PC-3 (cell line): ENCODE measurements around the gene LTBP3. TPM values are rescaled to one million over a fixed set of nuclear protein-coding genes. Genes with fewer than 3 reads are reported as not detected.

ENCODE experiments used
- ATAC-seq: fragments of 200-7000 bp; cut with Tn5 transposase; 2 replicates; pipeline ENCODE4 v1.9.1; 2020; ENCODE audit warnings: mild to moderate bottlenecking, moderate library complexity
- BruUV-seq: library from RNA; stranded (reverse); fragments of 400-500 nt; replicated peaks from 2 replicates; lab custom pipeline; 2021; lab: Mats Ljungman, UMichigan
- CTCF ChIA-PET: fragments of 300-600 bp; sonication (Branson Sonifier 250); formaldehyde crosslinking; loops from one replicate; lab custom pipeline; 2022; ENCODE audit warnings: antibody characterized with exemption; lab: Charles Lee
- POLR2A ChIA-PET: fragments of 300-600 bp; sonication (Branson Sonifier 250); formaldehyde crosslinking; loops from one replicate; lab custom pipeline; 2022; ENCODE audit warnings: antibody characterized with exemption; ENCODE audit not compliant: unreplicated experiment; lab: Charles Lee
- DNase-seq: peaks from one replicate; pipeline ENCODE4 v3.0.0-alpha.2; 2015
- H2AFZ ChIP-seq: fragments of 300-600 bp; sonication (generic); 2 replicates; pipeline ENCODE4 v1.6.0; 2016; ENCODE audit warnings: antibody characterized with exemption, low read length
- H3F3A ChIP-seq: fragments of 300-600 bp; sonication (generic); one replicate; pipeline ENCODE4 v1.6.0; 2017; ENCODE audit warnings: antibody characterized with exemption, low read length, control low read depth, mild to moderate bottlenecking; ENCODE audit not compliant: unreplicated experiment
- H3K27ac ChIP-seq: fragments of 300-600 bp; sonication (generic); 2 replicates; pipeline ENCODE4 v1.5.1; 2016; ENCODE audit warnings: mild to moderate bottlenecking, low read length
- H3K27me3 ChIP-seq: fragments of 300-600 bp; sonication (generic); 2 replicates; pipeline ENCODE4 v1.6.1; 2016; ENCODE audit warnings: low read length, mixed read lengths
- H3K36me3 ChIP-seq: fragments of 300-600 bp; sonication (generic); 2 replicates; pipeline ENCODE4 v1.6.1; 2016; ENCODE audit warnings: low read depth, mixed run types, low read length, mixed read lengths
- H3K4me1 ChIP-seq: fragments of 300-600 bp; sonication (generic); 2 replicates; pipeline ENCODE4 v1.5.1; 2016; ENCODE audit warnings: low read length; ENCODE audit not compliant: insufficient read depth
- H3K4me2 ChIP-seq: fragments of 300-600 bp; sonication (generic); 2 replicates; pipeline ENCODE4 v1.6.0; 2016; ENCODE audit warnings: low read length
- H3K4me3 ChIP-seq: fragments of 300-600 bp; sonication (generic); 2 replicates; pipeline ENCODE4 v1.5.1; 2016; ENCODE audit warnings: mild to moderate bottlenecking, low read length, mixed read lengths
- H3K79me2 ChIP-seq: fragments of 300-600 bp; sonication (generic); 2 replicates; pipeline ENCODE4 v1.6.1; 2017; ENCODE audit warnings: low read length, mixed read lengths
- H3K9ac ChIP-seq: fragments of 300-600 bp; sonication (generic); 2 replicates; pipeline ENCODE4 v1.6.0; 2016; ENCODE audit warnings: mild to moderate bottlenecking, low read length
- H3K9me2 ChIP-seq: fragments of 300-600 bp; sonication (generic); replicated peaks from 2 replicates; pipeline ENCODE4 v1.6.1; 2016; ENCODE audit warnings: mixed run types, low read length, mixed read lengths
- H3K9me3 ChIP-seq: fragments of 300-600 bp; sonication (generic); 2 replicates; pipeline ENCODE4 v1.6.1; 2016; ENCODE audit warnings: low read length, mixed read lengths
- H4K20me1 ChIP-seq: fragments of 300-600 bp; sonication (generic); 2 replicates; pipeline ENCODE4 v1.6.1; 2016; ENCODE audit warnings: low read length, mixed read lengths
- CTCF ChIP-seq: fragments of 300-600 bp; sonication (generic); conservative IDR thresholded peaks from 2 replicates; pipeline ENCODE4 v1.5.1; 2017; ENCODE audit warnings: antibody characterized with exemption, low read depth, mild to moderate bottlenecking, low read length
- EZH2 ChIP-seq: fragments of 300-600 bp; sonication (generic); IDR thresholded peaks from one replicate; pipeline ENCODE4 v1.6.1; 2017; ENCODE audit warnings: antibody characterized with exemption, mild to moderate bottlenecking, low read length; ENCODE audit not compliant: unreplicated experiment
- EZH2phosphoT487 ChIP-seq: fragments of 300-600 bp; sonication (generic); IDR thresholded peaks from 2 replicates; pipeline ENCODE4 v1.6.1; 2018; ENCODE audit warnings: mild to moderate bottlenecking, antibody characterized with exemption, low read length, borderline replicate concordance
- intact Hi-C: fragments of 100-400 bp; cut with micrococcal nuclease; formaldehyde crosslinking; loops from 2 replicates; pipeline ENCODE4 v1.9.0; 2023
- total RNA-seq: library from RNA; depleted of rRNA; stranded (reverse); fragments of >200 nt; gene quantifications from 2 replicates; pipeline ENCODE4 v1.2.3, GENCODE V29; 2014

Gene LTBP3
- total RNA-seq, 1 experiment from 2014 or later = 197 TPM

DNA sequence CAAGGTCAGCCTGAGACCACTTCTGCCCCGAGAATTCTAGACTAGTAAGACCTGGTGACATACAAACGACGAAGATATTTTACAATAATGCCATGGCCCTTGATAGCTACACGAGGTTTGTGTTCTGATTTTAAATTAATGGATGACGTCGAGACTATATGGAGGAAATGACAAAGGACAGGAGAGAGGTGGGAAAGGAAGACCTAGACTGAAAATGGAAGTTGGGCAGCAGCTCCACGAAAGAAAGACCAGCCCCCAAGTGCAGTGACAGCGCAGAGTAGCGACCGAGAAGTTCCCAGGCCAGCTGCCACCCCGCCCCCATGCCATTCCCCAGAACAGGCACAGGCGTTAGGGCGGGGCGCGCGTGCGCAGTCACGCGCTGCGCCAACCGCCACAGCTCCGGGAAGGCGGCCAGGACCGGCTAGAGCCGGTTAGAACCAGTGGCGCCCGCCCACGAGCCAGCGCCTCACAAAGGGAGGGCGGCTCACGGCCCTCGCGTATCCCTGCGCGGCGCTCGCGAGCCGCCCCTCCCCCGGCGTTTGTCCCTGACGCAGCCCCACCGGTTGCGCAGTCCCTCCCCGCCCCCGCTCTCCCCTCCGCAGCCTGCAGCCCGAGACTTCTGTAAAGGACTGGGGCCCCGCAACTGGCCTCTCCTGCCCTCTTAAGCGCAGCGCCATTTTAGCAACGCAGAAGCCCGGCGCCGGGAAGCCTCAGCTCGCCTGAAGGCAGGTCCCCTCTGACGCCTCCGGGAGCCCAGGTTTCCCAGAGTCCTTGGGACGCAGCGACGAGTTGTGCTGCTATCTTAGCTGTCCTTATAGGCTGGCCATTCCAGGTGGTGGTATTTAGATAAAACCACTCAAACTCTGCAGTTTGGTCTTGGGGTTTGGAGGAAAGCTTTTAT, 60.8 kb downstream of the LTBP3 start:
- Histone ChIP-seq H3K4me2 (peak overlapping the region; percentile 90), H3K27ac (peak overlapping the region; percentile 95), H3K4me1 (peaks cover 48% of the 10 kb centered on the region), H3K36me3 (peaks cover 31% of the 10 kb centered on the region), H3K4me3 (peak overlapping the region; percentile 95), H2AFZ (peak overlapping the region; percentile 88), H3K9me3 (no peaks in the 10 kb centered on the region), H3K27me3 (no peaks in the 10 kb centered on the region), H3F3A (peaks cover 32% of the 10 kb centered on the region), H3K9me2 (no peaks in the 10 kb centered on the region), H3K9ac (peak overlapping the region; percentile 97), H3K79me2 (peaks cover 62% of the 10 kb centered on the region), H4K20me1 (peaks cover 34% of the 10 kb centered on the region)
- CTCF ChIA-PET = interaction anchor here (0.6 to 1.1 kb wide), 3 partner anchors 10 to 20 kb away, joined by 3 to 4 read pairs (median 3); no protein-coding TSS in a partner anchor
- BruUV-seq = no TSS peak
- POLR2A ChIA-PET = interaction anchor here (0.5 to 3.0 kb wide), 11 partner anchors 9 to 940 kb away, joined by 3 to 40 read pairs (median 13); partner anchors contain the start of gene NEAT1
- peak; percentile 72 for ATAC-seq
- peak; percentile 99 for DNase-seq
- TF ChIP-seq EZH2phosphoT487 = peak; percentile 70; the same call in 1 of the 2 replicates
- TF ChIP-seq CTCF = no peak
- TF ChIP-seq EZH2 = no peak
- intact Hi-C loops = loop anchor here (2.0 kb wide), 1 partner anchor 25 kb away; no protein-coding TSS in a partner anchor

DNA sequence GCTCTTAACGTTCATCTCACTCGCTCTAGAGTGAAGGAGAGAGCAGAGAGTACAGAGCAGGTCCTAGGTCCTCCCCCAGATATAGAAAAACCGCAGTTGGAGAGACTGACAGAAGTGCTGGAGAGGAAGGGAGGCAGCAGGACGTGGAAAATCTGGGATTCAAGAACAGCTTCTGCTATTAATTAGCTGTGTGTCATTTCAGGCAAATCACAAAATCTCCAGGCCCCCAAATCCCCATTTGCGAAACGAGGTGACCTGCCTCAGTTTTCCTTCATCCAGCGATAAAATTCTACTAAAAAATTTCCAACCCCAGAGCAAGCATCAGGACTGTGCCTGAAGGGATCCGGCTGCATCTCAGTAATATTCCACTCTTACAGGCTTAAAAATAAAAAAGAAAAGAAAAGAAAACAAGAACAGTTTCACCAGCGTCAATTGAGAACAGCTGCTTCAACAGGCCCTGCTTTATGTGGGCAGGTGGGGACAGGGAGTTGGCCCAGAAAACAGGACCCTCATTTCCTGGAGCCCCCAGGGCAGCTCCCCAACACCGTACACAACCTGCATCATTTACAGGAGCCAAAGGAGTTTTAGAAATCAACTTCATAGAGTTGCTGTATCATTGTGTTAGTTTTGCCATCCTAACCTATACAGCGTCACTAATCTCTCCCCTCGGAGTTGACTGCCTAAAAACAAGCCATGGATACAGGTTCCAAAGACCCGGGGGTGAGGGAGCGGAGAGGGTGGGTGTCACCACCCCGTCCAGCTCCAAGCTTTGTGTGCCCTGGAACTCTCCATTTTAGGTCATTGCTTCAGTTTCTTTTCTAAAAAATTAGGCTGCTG, 61.6 kb downstream of the LTBP3 start:
- ATAC-seq = no peak
- ChIA-PET CTCF (interaction anchor here (0.9 to 1.1 kb wide), 2 partner anchors 17 to 19 kb away, joined by 3 to 4 read pairs; no protein-coding TSS in a partner anchor), POLR2A (interaction anchor here (0.5 to 3.0 kb wide), 9 partner anchors 10 to 939 kb away, joined by 3 to 40 read pairs (median 13); partner anchors contain the start of gene NEAT1)
- H3F3A ChIP-seq = peaks cover 23% of the 10 kb centered on the region
- H3K79me2 ChIP-seq = peaks cover 53% of the 10 kb centered on the region
- peak overlapping the region; percentile 32 for H3K4me3 ChIP-seq
- peaks cover 25% of the 10 kb centered on the region for H4K20me1 ChIP-seq
- H3K4me2 ChIP-seq = peak overlapping the region; percentile 79
- no peak for TF ChIP-seq EZH2phosphoT487
- intact Hi-C loops = loop anchor here (2.0 kb wide), 1 partner anchor 24 kb away; no protein-coding TSS in a partner anchor
- H3K27me3 ChIP-seq = no peaks in the 10 kb centered on the region
- no peaks in the 10 kb centered on the region for H3K9me3 ChIP-seq
- no peaks in the 10 kb centered on the region for H3K9me2 ChIP-seq
- peak overlapping the region; percentile 82 for H3K9ac ChIP-seq
- H3K4me1 ChIP-seq = peaks cover 56% of the 10 kb centered on the region
- H2AFZ ChIP-seq = peak overlapping the region; percentile 71
- BruUV-seq = TSS peak; percentile 62
- DNase-seq = no peak
- H3K27ac ChIP-seq = peak overlapping the region; percentile 92
- peaks cover 22% of the 10 kb centered on the region for H3K36me3 ChIP-seq
